Upper lobe of left lung (tissue), 6 donors: Measurements from ENCODE around the gene MAPK7. TPM values are rescaled to one million over a fixed set of nuclear protein-coding genes. Genes with fewer than 3 reads are reported as not detected.
A peak's percentile ranks its signal among the peaks of the same experiment; 100 is the strongest.

ENCODE experiments used
- ATAC-seq, 2 donors: fragments of 200-7000 bp; cut with Tn5 transposase; one replicate each; pipeline ENCODE4 v1.9.1; 2022; ENCODE audit warnings: mild to moderate bottlenecking in 2 of 2, moderate library complexity in 2 of 2; ENCODE audit not compliant: low FRiP score in 2 of 2
- DNase-seq, 2 donors: peaks; one replicate each; pipeline ENCODE4 v3.0.0-alpha.2; 2019 to 2020
- H3K27ac ChIP-seq, 4 donors: fragments of 200-600 bp; sonication (generic); one replicate each; pipeline ENCODE4 v1.5.1; 2016 to 2019
- H3K27me3 ChIP-seq, 4 donors: fragments of 200-600 bp; sonication (generic); one replicate each; pipeline ENCODE4 v1.5.1; 2017 to 2019
- H3K36me3 ChIP-seq, 4 donors: fragments of 200-600 bp; sonication (generic); one replicate each; pipeline ENCODE4 v1.5.1; 2016 to 2019
- H3K4me1 ChIP-seq, 4 donors: fragments of 200-600 bp; sonication (generic); one replicate each; pipeline ENCODE4 v1.5.1; 2018 to 2019
- H3K4me3 ChIP-seq, 4 donors: fragments of 200-600 bp; sonication (generic); one replicate each; pipeline ENCODE4 v1.5.1; 2017 to 2019; ENCODE audit warnings: mild to moderate bottlenecking in 2 of 4, moderate library complexity in 1 of 4
- H3K9me3 ChIP-seq, 4 donors: fragments of 200-600 bp; sonication (generic); one replicate each; pipeline ENCODE4 v1.5.1; 2018 to 2019
- EP300 ChIP-seq, 4 donors: sonication (generic); formaldehyde crosslinking; IDR thresholded peaks; one replicate each; pipeline ENCODE4 v1.5.1; 2017; ENCODE audit warnings: antibody characterized with exemption in 4 of 4, control low read depth in 2 of 4
- POLR2A ChIP-seq, 4 donors: fragments of 450-650 bp; IDR thresholded peaks; one replicate each; pipeline ENCODE4 v1.5.1; 2016 to 2017; ENCODE audit warnings: antibody characterized with exemption in 4 of 4, mild to moderate bottlenecking in 2 of 4
- POLR2AphosphoS5 ChIP-seq, 2 donors: sonication (generic); formaldehyde crosslinking; IDR thresholded peaks; one replicate each; pipeline ENCODE4 v1.5.1; 2017; ENCODE audit warnings: antibody characterized with exemption in 2 of 2
- WGBS, 2 donors: methylation state at CpG; one replicate each; pipeline ENCODE4 v1.1.5; 2017 to 2018; 5-methylcytosine and 5-hydroxymethylcytosine counted together
- total RNA-seq, 6 donors: library from RNA; depleted of rRNA in 4 of 6; stranded (reverse); fragments of >200 nt in 4 of 6; gene quantifications; one replicate each; pipeline versions ENCODE4 v1.1.0 to v1.2.1, GENCODE V29; 2016 to 2021
- TF ChIP-seq, protein P1 (sequence below), 6 experiments: fragments of 450-650 bp in 4 of 6; fragments of 200-600 bp in 2 of 6; sonication (generic) in 2 of 6; IDR thresholded peaks; one replicate each; pipeline ENCODE4 v1.5.1; 2016 to 2019; ENCODE audit warnings: antibody characterized with exemption in 6 of 6
- donor health status: DM: no; HTN: no; CAD: no; lungs with moderate emphysema.
- donor health status: DM: no; HTN: yes; CAD: no; lungs with severe emphysema.

MAPK7 gene
- total RNA-seq, 6 donors from 2014 or later: 20.1 to 77.2 (median 37.6) TPM

DNA sequence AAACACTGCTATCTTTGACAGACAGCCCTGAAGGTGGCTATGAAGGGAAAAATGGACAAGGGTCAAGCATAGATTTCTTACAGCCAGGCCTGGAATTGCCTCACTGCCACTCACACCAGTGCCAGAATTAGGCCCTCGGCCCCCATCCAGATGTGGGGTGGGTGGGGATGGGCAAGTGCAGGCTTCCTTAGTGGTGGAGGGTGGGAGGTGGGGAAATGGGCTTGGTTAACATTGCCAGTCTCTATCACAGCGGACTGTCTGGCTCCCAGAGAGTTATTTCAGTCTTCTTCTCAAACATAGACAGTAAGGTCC, 40.6 kb upstream of the MAPK7 start:
- H3K9me3 ChIP-seq: no peaks in the 10 kb centered on the region
- ATAC-seq (no peak), DNase-seq (peak in 1 of 2 donors; percentile 13)
- H3K27ac ChIP-seq: peak overlapping the region in 2 of 4 donors; percentile 32 to 41
- H3K4me1 ChIP-seq: peaks cover 7 to 18% (median 11%) of the 10 kb centered on the region in 4 donors
- peaks cover 0 to 12% (median 3%) of the 10 kb centered on the region in 4 donors for H3K36me3 ChIP-seq
- TF ChIP-seq EP300 (IDR thresholded peaks at IDR 0.05) (no peak), POLR2A (IDR thresholded peaks at IDR 0.05) (no peak), POLR2AphosphoS5 (IDR thresholded peaks at IDR 0.05) (no peak)
- TF ChIP-seq, protein P1, sequence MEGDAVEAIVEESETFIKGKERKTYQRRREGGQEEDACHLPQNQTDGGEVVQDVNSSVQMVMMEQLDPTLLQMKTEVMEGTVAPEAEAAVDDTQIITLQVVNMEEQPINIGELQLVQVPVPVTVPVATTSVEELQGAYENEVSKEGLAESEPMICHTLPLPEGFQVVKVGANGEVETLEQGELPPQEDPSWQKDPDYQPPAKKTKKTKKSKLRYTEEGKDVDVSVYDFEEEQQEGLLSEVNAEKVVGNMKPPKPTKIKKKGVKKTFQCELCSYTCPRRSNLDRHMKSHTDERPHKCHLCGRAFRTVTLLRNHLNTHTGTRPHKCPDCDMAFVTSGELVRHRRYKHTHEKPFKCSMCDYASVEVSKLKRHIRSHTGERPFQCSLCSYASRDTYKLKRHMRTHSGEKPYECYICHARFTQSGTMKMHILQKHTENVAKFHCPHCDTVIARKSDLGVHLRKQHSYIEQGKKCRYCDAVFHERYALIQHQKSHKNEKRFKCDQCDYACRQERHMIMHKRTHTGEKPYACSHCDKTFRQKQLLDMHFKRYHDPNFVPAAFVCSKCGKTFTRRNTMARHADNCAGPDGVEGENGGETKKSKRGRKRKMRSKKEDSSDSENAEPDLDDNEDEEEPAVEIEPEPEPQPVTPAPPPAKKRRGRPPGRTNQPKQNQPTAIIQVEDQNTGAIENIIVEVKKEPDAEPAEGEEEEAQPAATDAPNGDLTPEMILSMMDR (IDR thresholded peaks at IDR 0.05): no peak
- no peak overlapping the region for H3K4me3 ChIP-seq
- no peaks in the 10 kb centered on the region for H3K27me3 ChIP-seq
- 70 to 83% methylated on average over 2 of the region's 2 CpGs for WGBS, 2 donors

DNA sequence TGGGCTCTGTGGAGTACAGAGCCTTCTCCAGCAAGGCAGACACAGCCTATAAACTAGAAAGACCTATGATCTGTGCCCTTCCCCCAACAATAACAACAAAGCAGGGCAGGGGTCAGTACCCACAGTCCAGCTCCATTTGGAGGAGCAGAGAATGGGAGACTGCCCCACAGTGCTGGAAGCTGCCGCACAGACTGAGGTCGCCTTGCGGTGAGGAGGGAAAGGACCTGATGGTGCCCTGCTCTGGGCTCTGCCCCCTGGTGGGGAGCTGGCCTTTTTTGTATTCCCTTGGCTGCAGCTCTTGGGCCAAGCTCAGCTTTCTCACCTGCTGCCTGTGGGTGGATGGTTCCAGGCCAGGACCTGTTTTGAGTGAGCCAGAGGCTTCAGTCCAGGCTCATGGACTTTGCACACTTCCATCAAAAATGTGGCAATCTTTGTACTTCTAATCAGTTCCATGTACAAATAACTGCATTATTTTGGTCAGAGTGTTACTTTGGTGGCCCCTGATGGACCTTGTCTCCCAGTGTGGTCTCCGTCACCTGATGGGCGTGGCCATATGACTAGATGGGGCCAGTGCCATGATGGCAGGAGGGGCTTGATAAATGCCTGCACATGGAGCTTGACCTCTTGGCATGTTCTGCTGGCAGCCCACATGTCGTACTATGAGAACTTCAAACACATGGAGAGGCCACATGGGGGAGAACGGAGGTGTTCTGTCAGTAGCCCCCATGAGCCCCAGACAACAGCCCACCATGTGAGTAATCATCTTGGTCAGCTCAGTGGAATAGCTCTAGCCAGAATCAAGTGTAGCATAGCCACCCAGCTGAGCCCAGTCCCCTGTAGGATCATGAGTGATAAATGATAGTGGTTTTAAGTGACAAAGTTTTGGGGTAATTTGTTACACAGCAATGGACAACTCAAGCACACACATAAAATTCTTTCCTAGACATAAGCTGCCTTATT, 40.0 kb upstream of the MAPK7 start:
- WGBS, 2 donors: 45 to 65% methylated on average over 4 to 7 of the region's 7 CpGs
- TF ChIP-seq POLR2AphosphoS5 (IDR thresholded peaks at IDR 0.05): no peak
- TF ChIP-seq POLR2A (IDR thresholded peaks at IDR 0.05): no peak
- TF ChIP-seq, protein P1 (IDR thresholded peaks at IDR 0.05): peak; percentile 69 to 93 (median 84)
- H3K9me3 ChIP-seq: no peaks in the 10 kb centered on the region
- peak in 1 of 2 donors; percentile 69 for DNase-seq
- H3K4me3 ChIP-seq: no peak overlapping the region
- ATAC-seq: peak; percentile 70 to 80
- H3K27me3 ChIP-seq: no peaks in the 10 kb centered on the region
- H3K4me1 ChIP-seq: peaks cover 7 to 18% (median 11%) of the 10 kb centered on the region in 4 donors
- H3K36me3 ChIP-seq: peaks cover 0 to 8% (median 3%) of the 10 kb centered on the region in 4 donors
- H3K27ac ChIP-seq: peak overlapping the region in 2 of 4 donors; percentile 32 to 41

DNA sequence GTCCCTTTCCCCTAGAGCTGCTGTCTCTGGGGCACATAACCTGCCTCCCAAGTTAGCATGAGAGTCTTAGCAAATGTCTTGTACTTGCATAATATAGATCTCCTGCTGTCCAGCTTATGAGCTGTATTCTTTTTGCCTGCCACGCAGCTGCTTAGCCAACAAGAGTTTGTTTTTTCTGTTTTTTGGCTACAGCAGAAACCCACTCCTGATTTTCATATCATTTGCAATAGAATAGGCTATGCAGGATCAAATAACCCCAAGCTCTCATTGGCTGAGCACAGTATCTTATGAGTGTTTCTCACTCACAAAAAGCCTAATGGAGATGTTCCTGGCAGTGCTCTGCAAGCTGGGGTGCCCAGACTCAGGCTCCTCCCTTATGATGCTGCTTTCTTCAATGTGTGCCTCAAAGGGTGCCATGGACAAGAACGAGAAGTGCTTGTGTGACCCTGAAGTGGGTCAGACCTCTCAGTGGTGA, 38.9 kb upstream of the MAPK7 start:
- TF ChIP-seq POLR2AphosphoS5 (IDR thresholded peaks at IDR 0.05) (no peak), POLR2A (IDR thresholded peaks at IDR 0.05) (no peak), EP300 (IDR thresholded peaks at IDR 0.05) (no peak)
- TF ChIP-seq, protein P1 (IDR thresholded peaks at IDR 0.05): no peak
- H3K9me3 ChIP-seq: no peaks in the 10 kb centered on the region
- 76 to 79% methylated on average over 2 of the region's 2 CpGs for WGBS, 2 donors
- H3K27ac ChIP-seq: no peak overlapping the region
- H3K27me3 ChIP-seq: no peaks in the 10 kb centered on the region
- H3K4me1 ChIP-seq: peaks cover 11 to 20% (median 11%) of the 10 kb centered on the region in 4 donors
- DNase-seq (peak in 1 of 2 donors; percentile 6), ATAC-seq (no peak)
- H3K36me3 ChIP-seq: no peaks in the 10 kb centered on the region
- H3K4me3 ChIP-seq: no peak overlapping the region

DNA sequence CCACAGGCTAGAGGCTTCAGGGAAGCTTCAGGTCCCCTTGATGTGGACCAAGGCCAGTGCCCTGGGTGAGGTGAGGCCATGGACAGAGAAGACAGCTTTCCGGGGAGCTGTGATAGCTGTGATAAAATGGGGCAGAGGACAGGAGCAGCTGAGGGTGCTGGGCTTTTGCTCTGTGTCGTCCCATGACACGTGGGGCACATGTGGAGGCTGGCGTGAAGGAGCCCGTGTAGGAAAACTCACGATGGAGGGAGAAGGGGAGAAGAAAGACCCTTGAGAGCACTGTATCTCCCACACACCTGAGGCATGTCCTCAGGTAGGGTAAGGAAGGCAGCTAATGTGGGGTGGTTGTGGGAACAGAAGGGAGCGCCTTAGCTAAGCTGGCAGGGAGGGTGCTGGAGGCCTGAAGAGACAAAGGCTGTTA, 37.1 kb upstream of the MAPK7 start:
- DNase-seq: peak in 1 of 2 donors; percentile 18
- Histone ChIP-seq H3K4me3 (no peak overlapping the region), H3K4me1 (peaks cover 11 to 23% (median 12%) of the 10 kb centered on the region in 4 donors), H3K27ac (no peak overlapping the region), H3K36me3 (no peaks in the 10 kb centered on the region), H3K9me3 (no peaks in the 10 kb centered on the region), H3K27me3 (no peaks in the 10 kb centered on the region)
- no peak for ATAC-seq
- WGBS, 2 donors: 66 to 80% methylated on average over 7 of the region's 7 CpGs
- no peak for TF ChIP-seq EP300 (IDR thresholded peaks at IDR 0.05)
- TF ChIP-seq POLR2AphosphoS5 (IDR thresholded peaks at IDR 0.05): no peak
- TF ChIP-seq POLR2A (IDR thresholded peaks at IDR 0.05): no peak
- TF ChIP-seq, protein P1 (IDR thresholded peaks at IDR 0.05): no peak
